ENCODE measurements around the gene FBXO47. TPM values are rescaled to one million over a fixed set of nuclear protein-coding genes. Genes with fewer than 3 reads are reported as not detected.

Gene FBXO47
- total RNA-seq, 1 experiment from 2014 or later = not detected

DNA sequence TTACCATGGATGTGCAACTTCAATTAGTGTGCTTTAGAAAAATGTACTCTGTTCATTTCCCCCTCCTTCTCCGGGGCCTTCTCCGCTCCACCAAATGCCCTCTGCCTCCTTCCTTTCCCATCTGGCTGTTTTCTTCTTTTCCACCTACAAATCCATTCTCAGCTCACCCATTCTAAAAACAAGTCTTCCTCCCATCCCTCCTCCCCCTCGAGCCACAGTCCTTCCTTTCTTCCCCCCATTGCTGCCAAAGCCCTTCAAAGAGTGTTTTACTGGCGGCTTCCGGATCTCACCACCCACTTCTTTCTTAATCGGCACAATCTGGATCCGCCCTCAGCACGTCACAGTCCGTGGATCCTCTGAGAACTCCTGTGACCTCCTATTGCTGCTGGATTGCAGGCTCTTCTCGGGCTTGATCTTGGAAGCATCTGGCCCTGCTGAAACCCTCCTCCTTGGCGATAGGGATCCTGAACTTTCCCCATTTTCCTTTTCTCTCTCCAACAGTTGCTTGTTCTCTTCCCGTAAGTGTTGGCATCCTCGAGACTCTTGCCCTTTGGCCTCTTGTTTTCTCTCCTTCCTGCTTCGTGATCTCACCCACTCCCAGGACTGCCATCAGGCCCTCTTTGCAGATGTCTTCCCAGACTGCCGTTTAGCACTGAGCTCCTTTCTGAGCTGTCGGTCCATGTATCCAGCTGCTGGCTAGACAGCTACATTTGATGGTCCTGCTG, 36.0 kb upstream of the FBXO47 start:
- no TSS peak for BruUV-seq (replicated peaks)
- peak; percentile 42 for DNase-seq (ENCODE audit: low spot score)
- no peak overlapping the region for H3K4me3 ChIP-seq (ENCODE audit: low read depth, low read length, poor library complexity, severe bottlenecking)
- ChIA-PET CTCF (no interaction called here), POLR2A (ENCODE audit: low non-redundant PET) (no interaction called here)
- H3K4me1 ChIP-seq (ENCODE audit: insufficient read depth, low read length, poor library complexity, severe bottlenecking) = no peaks in the 10 kb centered on the region
- no peaks in the 10 kb centered on the region for H3K27me3 ChIP-seq (replicated peaks; ENCODE audit: insufficient read depth, low read depth, low read length, poor library complexity)
- H3K27ac ChIP-seq (ENCODE audit: low read depth, low read length, poor library complexity, severe bottlenecking) = no peak overlapping the region
- H3K9me3 ChIP-seq (ENCODE audit: low read depth, low read length, poor library complexity, severe bottlenecking) = no peaks in the 10 kb centered on the region
- TF ChIP-seq, protein P1, sequence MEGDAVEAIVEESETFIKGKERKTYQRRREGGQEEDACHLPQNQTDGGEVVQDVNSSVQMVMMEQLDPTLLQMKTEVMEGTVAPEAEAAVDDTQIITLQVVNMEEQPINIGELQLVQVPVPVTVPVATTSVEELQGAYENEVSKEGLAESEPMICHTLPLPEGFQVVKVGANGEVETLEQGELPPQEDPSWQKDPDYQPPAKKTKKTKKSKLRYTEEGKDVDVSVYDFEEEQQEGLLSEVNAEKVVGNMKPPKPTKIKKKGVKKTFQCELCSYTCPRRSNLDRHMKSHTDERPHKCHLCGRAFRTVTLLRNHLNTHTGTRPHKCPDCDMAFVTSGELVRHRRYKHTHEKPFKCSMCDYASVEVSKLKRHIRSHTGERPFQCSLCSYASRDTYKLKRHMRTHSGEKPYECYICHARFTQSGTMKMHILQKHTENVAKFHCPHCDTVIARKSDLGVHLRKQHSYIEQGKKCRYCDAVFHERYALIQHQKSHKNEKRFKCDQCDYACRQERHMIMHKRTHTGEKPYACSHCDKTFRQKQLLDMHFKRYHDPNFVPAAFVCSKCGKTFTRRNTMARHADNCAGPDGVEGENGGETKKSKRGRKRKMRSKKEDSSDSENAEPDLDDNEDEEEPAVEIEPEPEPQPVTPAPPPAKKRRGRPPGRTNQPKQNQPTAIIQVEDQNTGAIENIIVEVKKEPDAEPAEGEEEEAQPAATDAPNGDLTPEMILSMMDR (conservative IDR thresholded peaks at IDR 0.05; ENCODE audit: low read depth, low read length) = no peak
- intact Hi-C loops (cut with micrococcal nuclease; ENCODE audit: unreplicated experiment) = no loop called here
- no peaks in the 10 kb centered on the region for H3K36me3 ChIP-seq (ENCODE audit: insufficient read depth, low read length, poor library complexity, severe bottlenecking)

DNA sequence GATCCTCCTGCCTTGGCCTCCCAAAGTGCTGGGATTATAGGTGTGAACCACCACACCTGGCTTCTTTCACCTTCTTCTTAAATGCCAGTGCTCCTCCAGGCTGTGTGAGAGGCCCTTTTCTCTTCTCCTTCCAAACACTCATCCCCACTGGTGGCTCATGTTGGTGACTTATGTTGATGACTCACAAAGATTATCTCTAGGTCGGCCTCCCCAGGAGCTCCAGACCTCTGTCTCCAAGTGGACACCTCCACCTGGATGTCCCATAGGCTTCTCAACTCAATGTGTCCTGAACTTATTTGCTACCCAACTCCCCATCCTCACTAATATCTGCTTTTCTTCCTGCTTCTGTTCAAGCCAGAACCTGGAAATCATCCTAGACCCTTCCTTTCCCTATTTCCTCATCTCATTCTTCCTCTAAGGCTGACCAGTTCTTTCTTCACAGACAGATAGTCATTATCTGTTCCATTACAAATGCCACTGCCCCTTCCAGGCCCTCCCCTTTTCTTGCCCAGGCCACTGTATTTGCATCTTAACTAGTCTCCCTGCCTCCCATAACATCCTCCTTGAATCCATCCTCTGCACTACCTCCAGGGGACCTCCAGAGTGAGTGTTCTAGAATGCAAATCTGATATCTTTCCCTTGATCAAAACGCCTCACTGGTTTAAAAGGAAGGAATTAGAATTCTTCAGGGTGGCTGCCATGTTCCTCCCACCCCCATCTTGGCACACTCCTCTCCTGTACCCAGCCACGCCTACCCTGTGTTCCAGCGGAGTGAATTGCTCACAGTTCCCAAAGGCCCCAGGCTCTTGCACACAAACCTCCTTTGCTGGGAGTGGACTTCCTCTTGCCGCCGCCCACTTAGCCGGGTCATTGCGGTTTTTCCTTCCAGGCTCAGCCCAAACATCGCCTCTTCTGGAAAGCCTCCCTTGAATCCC, 34.8 kb upstream of the FBXO47 start:
- intact Hi-C loops (cut with micrococcal nuclease; ENCODE audit: unreplicated experiment) = no loop called here
- no peaks in the 10 kb centered on the region for H3K36me3 ChIP-seq (ENCODE audit: insufficient read depth, low read length, poor library complexity, severe bottlenecking)
- H3K27me3 ChIP-seq (replicated peaks; ENCODE audit: insufficient read depth, low read depth, low read length, poor library complexity) = no peaks in the 10 kb centered on the region
- CTCF ChIA-PET = no interaction called here
- no peak overlapping the region for H3K4me3 ChIP-seq (ENCODE audit: low read depth, low read length, poor library complexity, severe bottlenecking)
- no TSS peak for BruUV-seq (replicated peaks)
- H3K4me1 ChIP-seq (ENCODE audit: insufficient read depth, low read length, poor library complexity, severe bottlenecking) = no peaks in the 10 kb centered on the region
- POLR2A ChIA-PET (ENCODE audit: low non-redundant PET) = no interaction called here
- no peak for TF ChIP-seq EZH2 (IDR thresholded peaks at IDR 0.05; ENCODE audit: borderline replicate concordance, low read depth, low read length, poor library complexity, severe bottlenecking)
- TF ChIP-seq, protein P1 (conservative IDR thresholded peaks at IDR 0.05; ENCODE audit: low read depth, low read length) = no peak
- DNase-seq (ENCODE audit: low spot score) = peak; percentile 19
- no peak overlapping the region for H3K27ac ChIP-seq (ENCODE audit: low read depth, low read length, poor library complexity, severe bottlenecking)
- H3K9me3 ChIP-seq (ENCODE audit: low read depth, low read length, poor library complexity, severe bottlenecking) = no peaks in the 10 kb centered on the region

DNA sequence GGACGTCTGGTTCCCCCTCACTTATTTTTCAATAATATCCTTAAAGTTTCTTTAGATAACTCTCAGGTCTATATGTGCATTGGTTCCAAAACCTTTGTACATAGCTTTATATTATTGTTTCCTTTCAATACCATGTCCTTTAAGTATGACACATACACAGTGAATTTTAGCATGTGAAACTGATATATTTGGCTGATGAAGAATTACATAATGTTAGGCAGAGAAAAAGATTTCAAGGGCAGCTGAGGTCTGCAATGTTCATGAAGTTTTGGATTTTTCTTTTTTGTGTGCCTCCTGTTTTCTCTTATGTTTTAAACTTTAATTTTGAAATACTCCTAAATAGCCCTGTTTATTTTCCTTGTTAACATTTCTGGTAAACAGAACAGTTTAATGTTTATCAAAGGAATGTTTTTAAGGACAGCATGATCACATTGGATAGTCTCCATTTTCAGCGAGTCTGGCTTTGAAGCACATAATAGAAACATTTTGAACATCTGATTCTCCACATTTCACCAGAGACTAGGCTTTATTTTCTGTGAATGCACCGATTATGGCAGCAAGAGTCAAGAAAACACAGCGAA, 32.9 kb upstream of the FBXO47 start:
- ChIA-PET POLR2A (ENCODE audit: low non-redundant PET) (no interaction called here), CTCF (no interaction called here)
- Histone ChIP-seq H3K9me3 (ENCODE audit: low read depth, low read length, poor library complexity, severe bottlenecking) (no peaks in the 10 kb centered on the region), H3K36me3 (ENCODE audit: insufficient read depth, low read length, poor library complexity, severe bottlenecking) (no peaks in the 10 kb centered on the region), H3K27me3 (replicated peaks; ENCODE audit: insufficient read depth, low read depth, low read length, poor library complexity) (no peaks in the 10 kb centered on the region), H3K4me1 (ENCODE audit: insufficient read depth, low read length, poor library complexity, severe bottlenecking) (no peaks in the 10 kb centered on the region), H3K27ac (ENCODE audit: low read depth, low read length, poor library complexity, severe bottlenecking) (no peak overlapping the region), H3K4me3 (ENCODE audit: low read depth, low read length, poor library complexity, severe bottlenecking) (no peak overlapping the region)
- DNase-seq (ENCODE audit: low spot score) = no peak
- intact Hi-C loops (cut with micrococcal nuclease; ENCODE audit: unreplicated experiment) = no loop called here
- BruUV-seq (replicated peaks) = no TSS peak
- no peak for TF ChIP-seq EZH2 (IDR thresholded peaks at IDR 0.05; ENCODE audit: borderline replicate concordance, low read depth, low read length, poor library complexity, severe bottlenecking)
- TF ChIP-seq, protein P1 (conservative IDR thresholded peaks at IDR 0.05; ENCODE audit: low read depth, low read length) = no peak

All from A673 (cell line).